HepG2 (cell line): ENCODE measurements around the gene CDC42BPG. TPM values are rescaled to one million over a fixed set of nuclear protein-coding genes. Genes with fewer than 3 reads are reported as not detected.

ENCODE experiments used
- BCL6 ChIP-seq: IDR thresholded peaks from 2 replicates; pipeline ENCODE4 v1.6.1; 2016; ENCODE audit warnings: missing genetic modification reagents, missing compliant biosample characterization
- CTCF ChIP-seq: sonication (generic); formaldehyde crosslinking; IDR thresholded peaks from 2 replicates; pipeline ENCODE4 v1.5.0; 2020; ENCODE audit warnings: mild to moderate bottlenecking, missing genetic modification reagents, moderate library complexity
- DNMT1 ChIP-seq: sonication (generic); formaldehyde crosslinking; IDR thresholded peaks from 2 replicates; pipeline ENCODE4 v1.5.1; 2020; ENCODE audit warnings: mild to moderate bottlenecking, missing genetic modification reagents
- ELF3 ChIP-seq: IDR thresholded peaks from 2 replicates; pipeline ENCODE4 v1.6.1; 2016; ENCODE audit warnings: missing genetic modification reagents, missing compliant biosample characterization
- KAT7 ChIP-seq: IDR thresholded peaks from 2 replicates; pipeline ENCODE4 v1.6.1; 2018; ENCODE audit warnings: borderline replicate concordance, missing compliant biosample characterization
- NAIF1 ChIP-seq: sonication (generic); formaldehyde crosslinking; IDR thresholded peaks from 2 replicates; pipeline ENCODE4 v1.5.0; 2020; ENCODE audit warnings: mild to moderate bottlenecking, missing genetic modification reagents, borderline replicate concordance
- PCBP2 ChIP-seq: fragments of 200-400 bp; formaldehyde crosslinking; optimal IDR thresholded peaks from 2 replicates; pipeline ENCODE3; 2018; ENCODE audit warnings: low read length, low read depth; ENCODE audit not compliant: poor library complexity, severe bottlenecking
- PRDM4 ChIP-seq: sonication (generic); formaldehyde crosslinking; IDR thresholded peaks from 2 replicates; pipeline ENCODE4 v1.9.0; 2021; ENCODE audit warnings: missing genetic modification reagents, borderline replicate concordance
- REL ChIP-seq: sonication (generic); formaldehyde crosslinking; conservative IDR thresholded peaks from 2 replicates; pipeline ENCODE4 v1.8.0; 2022; ENCODE audit warnings: mild to moderate bottlenecking, missing genetic modification reagents, moderate library complexity
- SMC3 ChIP-seq: IDR thresholded peaks from 2 replicates; pipeline ENCODE4 v1.6.1; 2011; ENCODE audit warnings: low read length, improper control_type of control experiment
- SOX6 ChIP-seq, 2 experiments: fragments of 450-650 bp in 1 of 2; sonication (generic) in 1 of 2; formaldehyde crosslinking in 1 of 2; IDR thresholded peaks; 2 replicates each; pipeline versions ENCODE4 v1.4.0 to v1.6.1; 2017 to 2020; ENCODE audit warnings: antibody characterized with exemption in 1 of 2, mild to moderate bottlenecking in 1 of 2, missing genetic modification reagents in 1 of 2
- SP1 ChIP-seq, 2 experiments: fragments of 450-650 bp in 1 of 2; sonication (generic) in 1 of 2; formaldehyde crosslinking in 1 of 2; IDR thresholded peaks; 2 replicates each; pipeline versions ENCODE4 v1.4.0 to v1.6.1; 2016 to 2020; ENCODE audit warnings: missing genetic modification reagents in 1 of 2
- TCF7 ChIP-seq: sonication (generic); IDR thresholded peaks from 2 replicates; pipeline ENCODE4 v1.6.1; 2016; ENCODE audit warnings: antibody characterized with exemption, low read depth
- TFAP4 ChIP-seq: sonication (generic); IDR thresholded peaks from 2 replicates; pipeline ENCODE4 v1.6.1; 2016; ENCODE audit warnings: low read depth, borderline replicate concordance
- UBTF ChIP-seq: sonication (generic); formaldehyde crosslinking; IDR thresholded peaks from 2 replicates; pipeline ENCODE4 v1.4.0; 2020; ENCODE audit warnings: mild to moderate bottlenecking, missing genetic modification reagents
- ZNF264 ChIP-seq: sonication (generic); formaldehyde crosslinking; IDR thresholded peaks from 2 replicates; pipeline ENCODE4 v1.4.0; 2020; ENCODE audit warnings: missing genetic modification reagents
- ZNF34 ChIP-seq: sonication (generic); formaldehyde crosslinking; IDR thresholded peaks from 2 replicates; pipeline ENCODE4 v1.4.0; 2020; ENCODE audit warnings: mild to moderate bottlenecking, missing genetic modification reagents, borderline replicate concordance
- ZNF501 ChIP-seq: sonication (generic); formaldehyde crosslinking; IDR thresholded peaks from 2 replicates; pipeline ENCODE4 v1.5.1; 2020; ENCODE audit warnings: mild to moderate bottlenecking, moderate library complexity, missing genetic modification reagents
- ZNF597 ChIP-seq: sonication (generic); formaldehyde crosslinking; IDR thresholded peaks from 2 replicates; pipeline ENCODE4 v1.5.0; 2020; ENCODE audit warnings: missing genetic modification reagents
- ZNF772 ChIP-seq: sonication (generic); formaldehyde crosslinking; IDR thresholded peaks from 2 replicates; pipeline ENCODE4 v1.5.0; 2020; ENCODE audit warnings: mild to moderate bottlenecking, missing genetic modification reagents
- polyA plus RNA-seq, 8 experiments: library from polyadenylated mRNA; depleted of rRNA in 3 of 8; stranded (reverse) in 7 of 8; unstranded in 1 of 8; fragments of >200 nt; fragmentation: Illumina TruSeq in 4 of 8; extraction: Trizol in 4 of 8; gene quantifications; 2 replicates each; pipeline versions ENCODE4 v1.2.1 to v1.2.3, GENCODE V29; 2011 to 2016; ENCODE audit warnings: low read depth in 4 of 8, missing spikeins in 1 of 8, mixed read lengths in 1 of 8; ENCODE audit not compliant: insufficient read depth in 1 of 8
- total RNA-seq, 5 experiments: library from RNA; depleted of rRNA; stranded (reverse); fragments of >200 nt; fragmentation: Illumina TruSeq; extraction: Trizol; gene quantifications; 2 replicates each; pipeline ENCODE4 v1.2.3, GENCODE V29; 2016; ENCODE audit warnings: low read depth in 1 of 5

The CDC42BPG gene
- total and polyA plus RNA-seq, 2 of the 13 experiments (the other 11 are each of a cell fraction or from before 2014, with no cell fraction given) = 0.55 to 1.4 TPM

- TF ChIP-seq ZNF597 = 0 out of 2 replicates have a peak, but pooled peaks have one; percentile 60
- peak; percentile 60; the same call in 1 of the 2 replicates for TF ChIP-seq ZNF772
- TF ChIP-seq ZNF34 = peak; percentile 74; the same call in 1 of the 2 replicates
- peak; percentile 70; the same call in 1 of the 2 replicates for TF ChIP-seq SP1 (IDR thresholded peaks at IDR 0.05)
- peak; percentile 66; the same call in 1 of the 2 replicates for TF ChIP-seq SP1 (CRISPR knock-in tag; IDR thresholded peaks at IDR 0.05)
- TF ChIP-seq BCL6 (CRISPR knock-in tag) = peak; percentile 38
- TF ChIP-seq KAT7 = peak; percentile 76; the same call in 1 of the 2 replicates
- TF ChIP-seq UBTF (CRISPR knock-in tag) = peak; percentile 91
- TF ChIP-seq ELF3 = peak; percentile 30; the same call in 1 of the 2 replicates
- no peak for TF ChIP-seq SOX6 (IDR thresholded peaks at IDR 0.05)
- TF ChIP-seq SOX6 (CRISPR knock-in tag; IDR thresholded peaks at IDR 0.05) = peak; percentile 57
- no peak for TF ChIP-seq PCBP2
- TF ChIP-seq TFAP4 = peak; percentile 84
- peak; percentile 89 for TF ChIP-seq CTCF (CRISPR knock-in tag)
- peak; percentile 81; the same call in 1 of the 2 replicates for TF ChIP-seq DNMT1 (CRISPR knock-in tag)
- peak; percentile 11; the same call in 1 of the 2 replicates for TF ChIP-seq SMC3
- peak; percentile 74 for TF ChIP-seq ZNF501 (CRISPR knock-in tag)
- no peak for TF ChIP-seq PRDM4 (CRISPR knock-in tag)
- no peak for TF ChIP-seq TCF7
- TF ChIP-seq REL (CRISPR knock-in tag) = no peak
- no peak for TF ChIP-seq NAIF1 (CRISPR knock-in tag)
- TF ChIP-seq ZNF264 = no peak
Measured at GRCh38 chr11:64878494-64879243, 34.2 kb upstream of the CDC42BPG start, which contains the start of gene EHD1 (continued).
